ENCODE data around the gene CEBPE. TPM values are rescaled to one million over a fixed set of nuclear protein-coding genes. Genes with fewer than 3 reads are reported as not detected.

Gene CEBPE
- total RNA-seq: under 0.01 TPM

DNA sequence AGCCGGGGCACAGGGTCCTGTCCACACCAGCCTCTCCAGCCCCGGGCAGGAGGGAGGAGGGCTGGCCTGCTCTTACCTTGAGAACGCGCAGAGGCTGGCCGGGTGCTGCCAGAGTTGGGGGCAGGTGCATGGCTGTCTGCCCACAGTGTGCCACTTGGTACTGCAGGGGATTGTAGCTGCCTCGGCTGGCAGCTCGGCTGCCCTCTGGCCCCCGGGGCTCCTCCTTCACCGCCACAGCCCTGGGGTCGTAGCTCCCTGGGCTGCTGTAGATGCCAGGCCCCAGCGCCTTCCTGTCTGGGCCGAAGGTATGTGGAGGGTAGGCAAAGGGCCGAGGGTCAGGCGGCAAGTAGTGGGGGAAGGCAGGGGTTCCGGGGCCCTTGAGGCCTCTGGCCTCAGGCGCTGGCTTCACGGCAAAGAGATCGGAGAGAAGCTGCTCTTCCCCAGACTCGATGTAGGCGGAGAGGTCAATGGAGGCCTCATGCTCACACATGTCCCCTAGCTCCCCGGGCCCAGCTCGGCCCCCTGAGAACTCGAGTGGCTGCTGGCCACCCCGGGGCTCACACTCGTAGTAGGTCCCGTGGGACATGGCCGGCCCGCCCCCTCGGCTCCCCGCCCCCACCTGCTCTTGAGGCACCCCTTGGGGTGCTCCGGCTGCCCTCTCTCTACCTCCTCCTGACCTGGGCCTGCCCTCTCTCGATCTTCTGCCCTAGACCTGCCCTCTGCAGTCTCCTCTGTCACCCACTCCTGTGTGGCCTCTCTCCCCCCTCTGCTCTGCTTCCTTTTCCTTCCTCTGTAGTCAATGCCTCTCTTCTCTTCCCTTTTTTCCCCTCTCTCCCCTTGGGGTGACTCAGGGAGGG, at the start of gene CEBPE:
TSS of gene CEBPE (minus strand) at position 750 of the 857 bp plus-strand sequence. CDS start at position 586, 164 bp downstream.
- peaks cover 7 to 36% (median 19%) of the 10 kb centered on the region in 3 donors for H3K4me1 ChIP-seq (ENCODE audit: control insufficient read depth in 3 of 3, insufficient read depth in 3 of 3, low read length in 3 of 3)
- H3K27ac ChIP-seq (ENCODE audit: low read depth, low read length): no peak within 1 kb of the TSS
- no peaks in the 10 kb centered on the region for H3K36me3 ChIP-seq (ENCODE audit: control insufficient read depth in 3 of 3, insufficient read depth in 3 of 3, low read length in 3 of 3)
- no peak within 1 kb of the TSS for H3K4me3 ChIP-seq (ENCODE audit: low read length in 3 of 3)
- H3K9ac ChIP-seq (ENCODE audit: low read depth in 1 of 3, low read length in 3 of 3): no peak within 1 kb of the TSS
- H3K27me3 ChIP-seq (ENCODE audit: control insufficient read depth in 3 of 3, insufficient read depth in 3 of 3, low read length in 3 of 3): peaks cover 0 to 4% (median 0%) of the 10 kb centered on the region in 3 donors
- no peaks in the 10 kb centered on the region for H3K9me3 ChIP-seq (ENCODE audit: control insufficient read depth in 3 of 3, low read length in 3 of 3)

DNA sequence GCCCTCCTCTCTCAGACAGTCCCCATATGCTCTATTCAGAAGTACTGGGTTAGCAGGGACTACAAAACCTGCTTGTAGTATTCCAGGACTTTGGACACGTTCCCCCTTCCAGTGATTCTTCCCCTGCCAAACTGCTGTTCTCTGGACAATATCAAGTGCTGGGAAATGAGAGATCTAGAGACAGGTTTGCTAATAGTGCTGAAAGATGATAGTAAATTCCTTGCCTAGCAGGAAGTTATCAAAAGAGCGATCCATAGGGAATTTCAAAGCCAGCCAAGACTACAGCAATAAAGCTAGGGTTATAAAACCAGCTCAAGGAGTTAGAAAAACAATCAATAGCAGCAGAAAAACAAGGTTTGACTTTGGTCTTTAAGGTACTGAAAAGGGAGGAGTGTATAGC, 49.2 kb upstream of the CEBPE start:
- H3K9ac ChIP-seq (ENCODE audit: low read depth in 1 of 3, low read length in 3 of 3): no peak overlapping the region
- H3K27ac ChIP-seq (ENCODE audit: low read depth, low read length): no peak overlapping the region
- H3K36me3 ChIP-seq (ENCODE audit: control insufficient read depth in 3 of 3, insufficient read depth in 3 of 3, low read length in 3 of 3): peaks cover 0 to 6% (median 4%) of the 10 kb centered on the region in 3 donors
- no peaks in the 10 kb centered on the region for H3K9me3 ChIP-seq (ENCODE audit: control insufficient read depth in 3 of 3, low read length in 3 of 3)
- no peak overlapping the region for H3K4me3 ChIP-seq (ENCODE audit: low read length in 3 of 3)
- H3K27me3 ChIP-seq (ENCODE audit: control insufficient read depth in 3 of 3, insufficient read depth in 3 of 3, low read length in 3 of 3): no peaks in the 10 kb centered on the region
- peaks cover 3 to 10% (median 6%) of the 10 kb centered on the region in 3 donors for H3K4me1 ChIP-seq (ENCODE audit: control insufficient read depth in 3 of 3, insufficient read depth in 3 of 3, low read length in 3 of 3)

- Histone ChIP-seq H3K27ac (ENCODE audit: low read depth, low read length) (no peak overlapping the region), H3K36me3 (ENCODE audit: control insufficient read depth in 3 of 3, insufficient read depth in 3 of 3, low read length in 3 of 3) (peaks cover 3 to 6% (median 4%) of the 10 kb centered on the region in 3 donors), H3K4me1 (ENCODE audit: control insufficient read depth in 3 of 3, insufficient read depth in 3 of 3, low read length in 3 of 3) (peaks cover 6 to 13% (median 6%) of the 10 kb centered on the region in 3 donors), H3K27me3 (ENCODE audit: control insufficient read depth in 3 of 3, insufficient read depth in 3 of 3, low read length in 3 of 3) (no peaks in the 10 kb centered on the region), H3K4me3 (ENCODE audit: low read length in 3 of 3) (no peak overlapping the region), H3K9ac (ENCODE audit: low read depth in 1 of 3, low read length in 3 of 3) (no peak overlapping the region), H3K9me3 (ENCODE audit: control insufficient read depth in 3 of 3, low read length in 3 of 3) (no peaks in the 10 kb centered on the region)
Measured at GRCh38 chr14:23167116-23167847, 48.2 kb upstream of the CEBPE start.

- Histone ChIP-seq H3K27ac (ENCODE audit: low read depth, low read length) (no peak overlapping the region), H3K9ac (ENCODE audit: low read depth in 1 of 3, low read length in 3 of 3) (no peak overlapping the region), H3K4me1 (ENCODE audit: control insufficient read depth in 3 of 3, insufficient read depth in 3 of 3, low read length in 3 of 3) (peaks cover 14 to 20% (median 18%) of the 10 kb centered on the region in 3 donors), H3K9me3 (ENCODE audit: control insufficient read depth in 3 of 3, low read length in 3 of 3) (no peaks in the 10 kb centered on the region), H3K4me3 (ENCODE audit: low read length in 3 of 3) (no peak overlapping the region), H3K36me3 (ENCODE audit: control insufficient read depth in 3 of 3, insufficient read depth in 3 of 3, low read length in 3 of 3) (peaks cover 3 to 6% (median 4%) of the 10 kb centered on the region in 3 donors), H3K27me3 (ENCODE audit: control insufficient read depth in 3 of 3, insufficient read depth in 3 of 3, low read length in 3 of 3) (no peaks in the 10 kb centered on the region)
Measured at GRCh38 chr14:23164949-23165348, 45.9 kb upstream of the CEBPE start.

- Histone ChIP-seq H3K9me3 (ENCODE audit: control insufficient read depth in 3 of 3, low read length in 3 of 3) (no peaks in the 10 kb centered on the region), H3K4me1 (ENCODE audit: control insufficient read depth in 3 of 3, insufficient read depth in 3 of 3, low read length in 3 of 3) (peaks cover 14 to 21% (median 20%) of the 10 kb centered on the region in 3 donors), H3K36me3 (ENCODE audit: control insufficient read depth in 3 of 3, insufficient read depth in 3 of 3, low read length in 3 of 3) (peaks cover 3 to 6% (median 4%) of the 10 kb centered on the region in 3 donors), H3K27ac (ENCODE audit: low read depth, low read length) (no peak overlapping the region), H3K4me3 (ENCODE audit: low read length in 3 of 3) (no peak overlapping the region), H3K27me3 (ENCODE audit: control insufficient read depth in 3 of 3, insufficient read depth in 3 of 3, low read length in 3 of 3) (no peaks in the 10 kb centered on the region), H3K9ac (ENCODE audit: low read depth in 1 of 3, low read length in 3 of 3) (no peak overlapping the region)
Measured at GRCh38 chr14:23164250-23164649, 45.2 kb upstream of the CEBPE start.

DNA sequence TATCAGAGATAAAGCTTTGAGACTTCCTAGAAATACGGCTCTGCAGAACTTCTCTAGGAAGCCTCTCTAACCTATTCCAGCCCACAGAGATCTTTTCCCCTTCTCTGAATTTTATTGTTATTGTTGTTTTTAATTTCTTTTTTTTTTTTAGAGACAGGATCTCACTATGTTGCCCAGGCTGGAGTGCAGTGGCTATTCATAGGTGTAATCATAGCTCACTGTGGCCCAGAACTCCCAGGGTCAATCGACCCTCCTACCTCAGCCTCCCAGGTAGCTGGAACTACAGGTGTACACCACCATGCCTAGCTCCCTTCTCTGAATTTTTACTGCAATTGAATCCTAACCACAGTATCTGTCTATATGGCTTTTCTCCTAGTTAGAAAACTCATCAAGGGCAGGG, 44.8 kb upstream of the CEBPE start:
- no peaks in the 10 kb centered on the region for H3K27me3 ChIP-seq (ENCODE audit: control insufficient read depth in 3 of 3, insufficient read depth in 3 of 3, low read length in 3 of 3)
- H3K4me1 ChIP-seq (ENCODE audit: control insufficient read depth in 3 of 3, insufficient read depth in 3 of 3, low read length in 3 of 3): peaks cover 14 to 21% (median 20%) of the 10 kb centered on the region in 3 donors
- H3K4me3 ChIP-seq (ENCODE audit: low read length in 3 of 3): no peak overlapping the region
- H3K36me3 ChIP-seq (ENCODE audit: control insufficient read depth in 3 of 3, insufficient read depth in 3 of 3, low read length in 3 of 3): peaks cover 3 to 6% (median 4%) of the 10 kb centered on the region in 3 donors
- H3K9ac ChIP-seq (ENCODE audit: low read depth in 1 of 3, low read length in 3 of 3): no peak overlapping the region
- no peak overlapping the region for H3K27ac ChIP-seq (ENCODE audit: low read depth, low read length)
- no peaks in the 10 kb centered on the region for H3K9me3 ChIP-seq (ENCODE audit: control insufficient read depth in 3 of 3, low read length in 3 of 3)

DNA sequence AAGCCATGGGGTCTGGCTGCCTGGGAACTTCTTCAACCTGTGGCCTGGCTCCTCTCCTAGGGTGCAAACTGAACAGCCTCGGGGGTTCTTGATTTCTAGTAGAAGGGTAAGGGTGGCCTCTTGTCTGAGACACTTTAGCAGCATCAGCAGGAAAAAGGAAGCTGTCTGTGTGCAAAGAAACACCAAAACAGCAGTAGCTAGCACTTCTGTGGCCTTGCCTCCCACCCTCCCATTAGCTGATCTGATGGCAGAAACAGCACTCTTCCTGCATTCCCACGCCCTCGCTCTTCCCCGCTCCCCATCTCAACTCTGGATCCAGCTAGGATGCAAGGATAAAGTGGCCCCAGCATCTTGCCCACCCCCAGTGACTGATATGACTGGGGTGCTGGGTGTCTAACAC, 43.7 kb upstream of the CEBPE start:
- Histone ChIP-seq H3K27ac (ENCODE audit: low read depth, low read length) (peak overlapping the region; percentile 20), H3K36me3 (ENCODE audit: control insufficient read depth in 3 of 3, insufficient read depth in 3 of 3, low read length in 3 of 3) (peaks cover 3 to 6% (median 4%) of the 10 kb centered on the region in 3 donors), H3K27me3 (ENCODE audit: control insufficient read depth in 3 of 3, insufficient read depth in 3 of 3, low read length in 3 of 3) (no peaks in the 10 kb centered on the region)

GRCh38 chr14:23162005-23162404, 43.0 kb upstream of the CEBPE start:
- Histone ChIP-seq H3K9ac (ENCODE audit: low read depth in 1 of 3, low read length in 3 of 3) (no peak overlapping the region), H3K27me3 (ENCODE audit: control insufficient read depth in 3 of 3, insufficient read depth in 3 of 3, low read length in 3 of 3) (no peaks in the 10 kb centered on the region), H3K27ac (ENCODE audit: low read depth, low read length) (peak overlapping the region; percentile 20), H3K9me3 (ENCODE audit: control insufficient read depth in 3 of 3, low read length in 3 of 3) (no peaks in the 10 kb centered on the region), H3K36me3 (ENCODE audit: control insufficient read depth in 3 of 3, insufficient read depth in 3 of 3, low read length in 3 of 3) (peaks cover 3 to 6% (median 4%) of the 10 kb centered on the region in 3 donors), H3K4me1 (ENCODE audit: control insufficient read depth in 3 of 3, insufficient read depth in 3 of 3, low read length in 3 of 3) (peaks cover 12 to 14% (median 14%) of the 10 kb centered on the region in 3 donors), H3K4me3 (ENCODE audit: low read length in 3 of 3) (no peak overlapping the region)

More for the DNA sequence above, 43.7 kb upstream of the CEBPE start:
- H3K9ac ChIP-seq (ENCODE audit: low read depth in 1 of 3, low read length in 3 of 3): no peak overlapping the region
- H3K9me3 ChIP-seq (ENCODE audit: control insufficient read depth in 3 of 3, low read length in 3 of 3): no peaks in the 10 kb centered on the region
- peaks cover 12 to 20% (median 14%) of the 10 kb centered on the region in 3 donors for H3K4me1 ChIP-seq (ENCODE audit: control insufficient read depth in 3 of 3, insufficient read depth in 3 of 3, low read length in 3 of 3)
- no peak overlapping the region for H3K4me3 ChIP-seq (ENCODE audit: low read length in 3 of 3)

- peaks cover 12 to 18% (median 14%) of the 10 kb centered on the region in 3 donors for H3K4me1 ChIP-seq (ENCODE audit: control insufficient read depth in 3 of 3, insufficient read depth in 3 of 3, low read length in 3 of 3)
Measured at GRCh38 chr14:23160924-23161522, 42.0 kb upstream of the CEBPE start.

More at GRCh38 chr14:23160924-23161522, 42.0 kb upstream of the CEBPE start:
- peak overlapping the region; percentile 80 for H3K27ac ChIP-seq (ENCODE audit: low read depth, low read length)
- H3K36me3 ChIP-seq (ENCODE audit: control insufficient read depth in 3 of 3, insufficient read depth in 3 of 3, low read length in 3 of 3): peaks cover 3 to 6% (median 4%) of the 10 kb centered on the region in 3 donors
- no peaks in the 10 kb centered on the region for H3K9me3 ChIP-seq (ENCODE audit: control insufficient read depth in 3 of 3, low read length in 3 of 3)
- H3K9ac ChIP-seq (ENCODE audit: low read depth in 1 of 3, low read length in 3 of 3): no peak overlapping the region
- no peak overlapping the region for H3K4me3 ChIP-seq (ENCODE audit: low read length in 3 of 3)
- H3K27me3 ChIP-seq (ENCODE audit: control insufficient read depth in 3 of 3, insufficient read depth in 3 of 3, low read length in 3 of 3): no peaks in the 10 kb centered on the region
